T-helper 2 cell treated with Interferon-gamma antibody and Interleukin-4, amounts not matched to agents 5 μg/mL and 100 μg/mL, for 36 hours (primary cell): ENCODE data around the gene SHROOM2.

Experiments used
- DNase-seq: peaks from one replicate; pipeline ENCODE4 v3.0.0; 2021; ENCODE audit warnings: low spot score
- H3K27ac Mint-ChIP-seq: one replicate; pipeline ENCODE4 v1.8.0; 2021; ENCODE audit warnings: mild to moderate bottlenecking, mixed read lengths
- H3K27me3 Mint-ChIP-seq: one replicate; pipeline ENCODE4 v1.8.0; 2021; ENCODE audit warnings: low read depth, mixed read lengths
- H3K36me3 Mint-ChIP-seq: one replicate; pipeline ENCODE4 v1.8.0; 2021; ENCODE audit warnings: low read depth, mixed read lengths
- H3K4me1 Mint-ChIP-seq: one replicate; pipeline ENCODE4 v1.8.0; 2021; ENCODE audit warnings: low read depth, mixed read lengths
- H3K4me3 Mint-ChIP-seq: one replicate; pipeline ENCODE4 v1.8.0; 2022; ENCODE audit warnings: mild to moderate bottlenecking, moderate library complexity, mixed read lengths
- H3K9me3 Mint-ChIP-seq: one replicate; pipeline ENCODE4 v1.8.0; 2021; ENCODE audit warnings: mixed read lengths

Gene SHROOM2

DNA sequence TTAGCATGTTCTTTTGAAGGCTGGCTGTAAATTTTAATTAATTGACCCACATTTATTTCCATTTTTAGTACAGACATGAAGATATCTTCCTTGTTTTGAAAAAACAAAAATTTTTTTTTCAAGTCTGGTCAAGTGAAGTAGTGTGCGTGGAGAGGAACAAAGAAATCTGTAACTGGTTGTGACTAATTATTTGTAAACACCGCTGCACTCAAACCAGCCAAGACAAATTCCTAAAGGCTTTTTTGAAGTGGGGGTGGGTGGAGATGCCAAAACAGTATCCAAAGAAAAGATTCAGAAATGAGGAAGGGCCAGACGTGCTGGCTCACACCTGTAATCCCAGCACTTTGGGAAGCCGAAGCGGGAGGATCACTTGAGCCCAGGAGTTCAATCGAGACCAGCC lies 88.3 kb downstream of the SHROOM2 start:
- H3K4me3 Mint-ChIP-seq: no peak overlapping the region

DNA sequence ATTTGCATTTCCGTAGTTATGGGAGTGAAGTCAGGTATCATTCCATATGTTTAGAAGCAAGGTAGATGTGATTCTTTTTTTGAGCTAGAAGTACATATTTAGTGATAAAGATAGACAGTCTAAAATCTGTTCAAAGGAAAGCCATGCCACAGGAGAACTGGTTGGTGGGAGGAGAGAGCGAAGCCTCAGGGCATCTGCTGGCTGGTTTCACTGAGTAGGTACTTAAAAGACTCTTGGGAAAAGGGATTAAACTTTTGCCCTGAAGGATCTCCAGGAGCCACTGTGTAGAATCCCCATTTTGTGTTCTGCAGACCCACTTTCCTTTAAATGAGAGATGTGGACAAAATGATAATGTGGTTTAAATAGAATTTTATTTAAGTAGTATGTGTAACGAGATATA lies 89.6 kb downstream of the SHROOM2 start:
- no peaks in the 10 kb centered on the region for H3K36me3 Mint-ChIP-seq
- H3K9me3 Mint-ChIP-seq: no peaks in the 10 kb centered on the region
- H3K27ac Mint-ChIP-seq: no peak overlapping the region
- no peak for DNase-seq
- H3K27me3 Mint-ChIP-seq: peaks cover 15% of the 10 kb centered on the region
- H3K4me3 Mint-ChIP-seq: no peak overlapping the region
- peaks cover 12% of the 10 kb centered on the region for H3K4me1 Mint-ChIP-seq

More for the DNA sequence above, 88.3 kb downstream of the SHROOM2 start:
- Mint-ChIP-seq H3K4me1 (peaks cover 12% of the 10 kb centered on the region), H3K9me3 (no peaks in the 10 kb centered on the region), H3K27ac (no peak overlapping the region), H3K27me3 (peaks cover 15% of the 10 kb centered on the region), H3K36me3 (no peaks in the 10 kb centered on the region)
- no peak for DNase-seq

DNA sequence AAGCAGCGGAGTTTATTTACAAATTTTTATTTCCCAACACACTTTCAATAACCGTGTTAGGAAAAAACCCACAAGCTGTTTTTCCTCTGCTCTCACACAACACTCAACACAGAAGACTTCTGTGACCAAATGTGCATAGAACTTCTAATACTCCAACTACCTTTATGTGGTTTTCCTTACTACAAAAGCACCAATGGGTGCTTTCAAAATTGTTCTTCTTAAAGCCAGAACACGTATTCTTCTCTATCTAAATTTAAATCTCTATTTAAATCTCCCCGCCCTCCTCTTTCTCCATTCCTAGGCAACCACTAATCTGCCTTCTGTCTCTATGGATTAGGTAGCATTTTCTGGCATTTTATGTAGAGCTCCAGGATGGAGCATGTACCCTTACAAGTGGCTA lies 90.0 kb downstream of the SHROOM2 start:
- Mint-ChIP-seq H3K9me3 (no peaks in the 10 kb centered on the region), H3K4me3 (no peak overlapping the region), H3K27me3 (peaks cover 15% of the 10 kb centered on the region), H3K27ac (no peak overlapping the region), H3K4me1 (peaks cover 12% of the 10 kb centered on the region), H3K36me3 (no peaks in the 10 kb centered on the region)
- DNase-seq: no peak

DNA sequence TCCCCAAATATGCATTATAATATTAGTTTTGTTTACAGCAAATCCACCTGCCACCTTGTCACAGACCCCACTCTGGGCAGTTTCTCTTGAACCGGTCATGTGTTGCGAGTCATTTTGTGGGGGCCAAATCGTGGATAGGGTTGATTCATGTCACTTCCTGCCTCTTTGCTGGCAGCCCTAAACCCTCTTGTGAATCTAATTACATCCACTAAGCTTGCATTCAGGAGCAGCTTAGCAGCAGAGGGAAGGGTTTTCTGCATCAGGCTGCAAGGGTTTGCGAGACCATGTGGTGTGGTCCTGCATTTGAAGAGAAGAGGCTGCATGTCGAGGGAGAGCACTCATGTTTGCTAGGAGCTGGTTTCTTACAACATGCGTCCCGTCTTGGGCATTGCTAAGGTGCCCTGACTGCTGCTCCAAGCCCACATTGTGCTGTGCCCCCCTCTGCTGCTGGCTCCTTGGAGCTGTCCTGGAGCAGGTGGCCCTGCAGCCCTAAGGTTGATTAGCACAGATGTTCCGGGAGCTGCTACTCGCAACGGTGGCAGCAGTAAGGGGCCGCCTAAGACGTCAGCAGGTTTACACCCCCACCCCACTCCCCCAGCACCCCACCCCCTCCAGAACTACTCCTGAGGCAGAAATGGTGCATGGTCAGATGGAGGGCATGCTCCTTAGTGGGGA lies 92.1 kb downstream of the SHROOM2 start:
- Mint-ChIP-seq H3K27me3 (peaks cover 12% of the 10 kb centered on the region), H3K4me3 (no peak overlapping the region), H3K27ac (no peak overlapping the region), H3K36me3 (no peaks in the 10 kb centered on the region), H3K4me1 (peaks cover 12% of the 10 kb centered on the region), H3K9me3 (no peaks in the 10 kb centered on the region)
- no peak for DNase-seq

DNA sequence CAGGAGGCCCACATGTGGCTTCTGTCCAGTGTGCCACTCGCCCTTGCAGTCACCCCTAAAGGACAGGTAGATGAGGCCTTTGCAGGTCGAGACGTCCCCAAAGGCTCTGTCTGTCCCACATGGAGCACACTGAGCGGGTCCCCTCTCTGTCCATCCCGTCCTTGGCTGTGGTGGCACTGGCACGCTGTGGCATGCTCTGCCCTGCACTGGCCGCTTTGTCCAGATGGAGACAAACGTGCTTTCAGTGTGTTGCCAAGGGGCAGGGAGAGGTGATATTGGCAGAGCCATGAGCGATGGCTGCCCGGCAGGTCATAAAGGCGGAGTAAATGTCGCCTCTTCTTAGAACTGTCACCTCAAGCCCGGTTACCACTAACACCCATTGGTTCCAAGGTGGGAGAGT lies 94.0 kb downstream of the SHROOM2 start:
- Mint-ChIP-seq H3K27me3 (peaks cover 10% of the 10 kb centered on the region), H3K4me3 (no peak overlapping the region), H3K36me3 (no peaks in the 10 kb centered on the region), H3K27ac (no peak overlapping the region), H3K9me3 (no peaks in the 10 kb centered on the region), H3K4me1 (peaks cover 7% of the 10 kb centered on the region)
- no peak for DNase-seq

DNA sequence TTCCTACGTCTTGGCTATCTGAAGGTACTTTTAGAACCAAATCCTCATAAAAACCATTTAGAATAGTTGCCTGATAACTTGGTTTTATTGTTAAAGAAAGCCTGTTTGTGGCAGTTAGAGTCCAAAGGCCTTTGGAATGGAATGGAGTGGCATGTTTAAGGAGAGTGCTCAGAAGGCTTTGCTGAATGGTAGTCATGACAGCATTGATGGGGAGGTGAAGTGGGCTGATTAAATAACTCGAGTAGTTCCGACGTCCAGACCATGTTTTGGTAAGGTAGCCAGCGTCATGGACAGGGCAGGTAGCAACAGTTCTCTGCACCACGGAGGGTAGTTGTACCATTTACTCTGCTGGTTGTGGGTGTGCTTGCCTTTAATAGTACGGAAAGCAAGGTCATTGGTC lies 94.6 kb downstream of the SHROOM2 start:
- peaks cover 5% of the 10 kb centered on the region for H3K27me3 Mint-ChIP-seq
- no peak for DNase-seq
- peaks cover 3% of the 10 kb centered on the region for H3K4me1 Mint-ChIP-seq
- H3K4me3 Mint-ChIP-seq: no peak overlapping the region
- H3K9me3 Mint-ChIP-seq: no peaks in the 10 kb centered on the region
- no peak overlapping the region for H3K27ac Mint-ChIP-seq
- no peaks in the 10 kb centered on the region for H3K36me3 Mint-ChIP-seq

DNA sequence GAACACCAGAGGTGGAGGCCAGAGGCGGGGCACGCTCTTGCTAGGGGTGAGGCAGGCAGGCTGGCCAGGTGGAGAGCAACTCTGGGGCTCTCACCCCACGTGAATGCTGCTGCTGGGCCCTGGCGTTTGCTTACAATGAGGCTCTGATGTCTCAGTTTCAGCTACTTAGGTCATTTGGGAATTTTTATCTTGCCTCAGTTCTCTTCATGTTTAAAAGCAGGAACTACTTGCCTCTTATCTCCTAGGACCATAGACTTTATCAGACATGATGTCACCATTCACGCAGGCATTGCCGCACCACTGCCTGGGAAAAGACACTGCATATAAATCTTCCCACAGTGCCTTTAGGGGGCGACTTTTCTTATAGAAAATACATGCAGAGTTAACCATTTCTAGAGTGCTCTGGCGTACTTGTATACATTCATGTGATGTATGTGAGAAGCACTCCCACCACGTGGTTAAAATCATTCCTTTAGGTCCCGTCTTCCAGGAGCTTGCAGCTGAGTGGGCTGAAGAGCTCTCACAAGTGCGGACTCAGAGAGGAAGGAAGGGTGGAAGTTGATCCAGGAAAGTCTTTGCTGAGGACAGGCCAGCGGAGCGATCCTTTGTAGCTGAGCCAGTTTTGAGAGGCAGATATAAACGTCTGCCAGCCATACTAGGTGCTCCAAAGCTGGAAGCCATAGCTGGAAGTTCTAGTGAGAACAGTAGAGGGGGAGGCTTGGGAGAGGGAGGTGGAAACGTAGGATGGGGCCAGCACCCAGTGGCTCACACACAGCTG lies 96.6 kb downstream of the SHROOM2 start:
- Mint-ChIP-seq H3K4me3 (no peak overlapping the region), H3K4me1 (no peaks in the 10 kb centered on the region), H3K9me3 (no peaks in the 10 kb centered on the region), H3K27me3 (no peaks in the 10 kb centered on the region), H3K27ac (no peak overlapping the region), H3K36me3 (no peaks in the 10 kb centered on the region)
- no peak for DNase-seq

DNA sequence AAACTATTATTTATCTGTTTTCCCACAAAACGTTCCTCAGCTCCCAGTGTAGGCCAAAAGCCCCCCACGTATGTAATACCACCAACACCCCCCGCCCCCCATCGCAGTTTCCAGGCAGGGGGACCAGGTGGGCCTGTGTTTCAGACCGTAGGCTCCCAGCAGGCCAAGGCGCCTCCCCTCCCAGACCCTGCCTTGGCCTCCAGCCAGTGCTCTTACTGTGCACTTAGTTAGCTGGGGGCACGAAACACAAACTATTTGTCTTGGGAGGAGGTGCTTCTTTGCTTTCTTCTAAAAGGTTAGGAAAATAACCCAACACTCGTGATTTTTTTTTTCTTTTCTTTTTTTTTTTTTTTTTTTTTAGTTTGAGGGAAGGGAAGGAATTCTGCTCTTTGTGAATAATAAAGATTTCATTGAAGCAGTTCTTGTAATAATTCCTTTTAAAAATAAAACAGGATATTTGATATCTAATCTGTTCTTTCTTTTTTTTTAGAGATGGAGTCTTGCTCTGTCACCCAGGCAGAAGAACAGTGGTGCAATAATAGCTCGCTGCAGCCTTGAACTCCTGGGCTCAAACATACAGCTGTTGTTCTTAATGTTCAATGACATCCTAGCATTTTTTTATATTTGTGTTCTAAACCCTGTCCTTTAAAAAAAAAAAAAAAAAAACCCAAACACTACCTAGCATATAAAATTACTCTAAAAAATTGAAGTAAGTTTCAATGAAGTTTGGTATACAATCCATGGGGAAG lies 98.0 kb downstream of the SHROOM2 start:
- Mint-ChIP-seq H3K36me3 (no peaks in the 10 kb centered on the region), H3K4me1 (no peaks in the 10 kb centered on the region), H3K9me3 (no peaks in the 10 kb centered on the region), H3K27ac (no peak overlapping the region), H3K27me3 (no peaks in the 10 kb centered on the region), H3K4me3 (no peak overlapping the region)
- DNase-seq: no peak

DNA sequence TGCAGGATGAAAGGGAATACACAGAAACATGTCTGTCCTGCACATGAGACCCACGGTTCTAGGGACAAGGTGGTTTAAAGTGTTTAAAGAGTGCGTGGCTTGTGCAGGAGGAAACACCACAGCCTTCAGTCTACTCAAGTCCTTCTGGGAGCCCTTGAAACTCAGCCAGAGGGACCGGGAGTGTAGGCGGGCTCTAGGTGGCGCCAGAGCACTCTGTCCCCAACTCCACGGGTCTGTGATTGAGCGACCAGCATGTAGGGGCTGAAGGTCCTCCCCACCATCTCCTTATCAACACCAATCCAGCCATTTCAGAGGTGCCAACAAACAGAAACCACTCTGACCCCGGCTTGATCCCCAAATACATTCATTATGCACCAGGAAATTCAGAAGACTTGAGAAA lies 98.9 kb downstream of the SHROOM2 start:
- no peaks in the 10 kb centered on the region for H3K27me3 Mint-ChIP-seq
- DNase-seq: peak; percentile 33
- no peaks in the 10 kb centered on the region for H3K9me3 Mint-ChIP-seq
- H3K4me1 Mint-ChIP-seq: no peaks in the 10 kb centered on the region
- no peaks in the 10 kb centered on the region for H3K36me3 Mint-ChIP-seq
- no peak overlapping the region for H3K4me3 Mint-ChIP-seq
- no peak overlapping the region for H3K27ac Mint-ChIP-seq

DNA sequence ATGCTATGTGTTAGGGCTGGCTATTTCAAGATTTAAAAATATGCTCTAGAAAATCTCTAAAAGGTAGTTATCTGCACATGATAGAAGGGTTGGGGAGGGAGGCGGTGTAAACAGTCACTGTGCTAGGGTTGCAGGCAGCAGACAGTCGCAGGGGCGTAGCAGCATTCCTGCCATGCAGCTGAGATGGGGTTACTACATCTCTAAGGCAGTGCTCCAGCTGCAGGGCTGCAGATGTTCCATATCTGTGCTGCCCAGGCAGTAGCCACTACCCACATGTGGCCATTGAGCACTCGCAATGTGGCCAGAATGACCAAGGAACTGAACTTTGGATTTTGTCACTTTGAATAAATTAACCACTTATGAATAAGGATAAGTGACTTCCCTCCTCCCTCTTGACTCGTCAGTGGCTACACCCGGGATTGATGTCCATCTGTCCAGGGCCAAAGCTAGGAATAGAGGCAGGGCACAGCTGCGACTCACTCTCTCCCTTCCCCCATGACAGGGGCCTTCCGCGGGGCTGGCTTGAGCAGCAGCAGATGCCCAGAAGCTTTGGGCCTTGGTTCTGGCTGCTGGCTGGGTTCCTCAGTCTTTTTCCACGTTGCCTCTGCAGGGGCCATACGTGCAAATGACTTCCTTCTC lies 101.5 kb downstream of the SHROOM2 start:
- Mint-ChIP-seq H3K27me3 (peaks cover 3% of the 10 kb centered on the region), H3K4me3 (no peak overlapping the region), H3K9me3 (no peaks in the 10 kb centered on the region), H3K27ac (no peak overlapping the region), H3K36me3 (no peaks in the 10 kb centered on the region), H3K4me1 (no peaks in the 10 kb centered on the region)
- DNase-seq: no peak

DNA sequence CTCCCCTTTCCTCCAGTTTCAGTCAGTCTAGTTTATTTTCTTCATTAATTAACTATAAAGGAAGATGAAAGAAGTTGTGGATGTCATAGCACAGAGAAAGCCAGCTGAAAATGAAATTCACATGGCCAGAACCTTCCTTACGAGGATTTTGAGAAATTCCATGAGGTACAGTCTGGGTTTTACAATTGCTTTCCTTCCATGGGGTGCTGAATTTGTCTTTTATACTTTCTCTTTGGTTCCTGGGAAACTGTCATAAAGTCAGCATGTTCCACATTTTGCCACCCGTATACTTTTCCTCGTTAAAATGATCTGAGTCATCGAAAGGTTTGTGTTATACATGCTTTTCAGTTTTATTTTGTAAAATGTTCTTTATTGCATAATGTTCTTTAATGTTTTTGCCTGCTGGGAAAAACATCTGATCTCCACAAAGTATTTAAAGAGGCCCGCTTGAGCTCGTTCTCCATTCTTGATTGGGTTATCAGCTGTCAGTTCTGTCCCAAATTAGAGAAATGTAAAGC lies 102.8 kb downstream of the SHROOM2 start:
- Mint-ChIP-seq H3K27ac (no peak overlapping the region), H3K4me1 (no peaks in the 10 kb centered on the region), H3K4me3 (no peak overlapping the region), H3K36me3 (no peaks in the 10 kb centered on the region), H3K27me3 (peaks cover 3% of the 10 kb centered on the region), H3K9me3 (no peaks in the 10 kb centered on the region)
- no peak for DNase-seq

DNA sequence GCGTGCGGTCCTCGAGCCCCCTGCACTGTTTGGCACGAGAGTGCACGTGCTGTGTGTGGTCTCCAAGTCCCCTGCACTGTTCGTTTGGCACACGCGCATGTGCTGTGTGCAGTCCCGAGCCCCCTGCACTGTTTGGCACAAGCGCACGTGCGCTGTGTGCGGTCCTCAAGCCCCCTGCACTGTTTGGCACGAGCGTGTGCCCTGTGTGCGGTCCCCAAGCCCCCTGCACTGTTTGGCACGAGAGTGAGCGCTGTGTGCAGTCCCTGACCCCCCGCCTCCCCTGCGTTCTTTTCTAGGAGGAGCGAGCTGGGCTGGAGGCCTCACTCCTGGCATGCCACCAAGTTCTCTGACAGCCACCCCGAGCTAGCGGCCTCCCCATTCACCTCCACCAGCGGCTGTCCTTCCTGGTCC lies 104.5 kb downstream of the SHROOM2 start:
- Mint-ChIP-seq H3K36me3 (no peaks in the 10 kb centered on the region), H3K4me3 (no peak overlapping the region), H3K4me1 (no peaks in the 10 kb centered on the region), H3K27me3 (peaks cover 3% of the 10 kb centered on the region), H3K9me3 (no peaks in the 10 kb centered on the region), H3K27ac (no peak overlapping the region)
- DNase-seq: no peak

DNA sequence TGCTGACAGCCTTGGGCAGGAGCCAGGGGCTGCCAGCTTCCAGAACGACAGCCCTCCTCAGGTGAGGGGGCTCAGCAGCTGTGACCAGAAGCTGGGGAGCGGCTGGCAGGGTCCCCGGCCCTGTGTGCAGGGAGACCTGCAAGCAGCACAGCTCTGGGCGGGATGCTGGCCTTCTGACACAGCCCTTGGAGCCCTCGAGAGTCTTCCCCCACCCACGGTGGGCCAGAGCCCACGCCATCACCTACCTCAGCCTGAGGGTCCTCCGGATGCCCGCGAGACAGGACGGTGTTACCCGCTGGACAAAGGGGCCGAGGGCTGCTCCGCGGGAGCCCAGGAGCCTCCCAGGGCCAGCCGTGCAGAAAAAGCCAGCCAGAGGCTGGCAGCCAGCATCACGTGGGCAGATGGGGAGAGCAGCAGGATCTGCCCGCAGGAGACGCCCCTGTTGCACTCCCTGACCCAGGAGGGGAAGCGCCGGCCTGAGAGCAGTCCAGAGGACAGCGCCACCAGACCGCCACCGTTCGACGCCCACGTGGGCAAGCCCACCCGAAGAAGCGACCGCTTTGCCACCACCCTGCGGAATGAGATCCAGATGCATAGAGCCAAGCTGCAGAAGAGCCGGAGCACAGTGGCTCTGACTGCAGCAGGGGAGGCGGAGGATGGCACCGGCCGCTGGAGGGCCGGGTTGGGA lies 109.1 kb downstream of the SHROOM2 start:
- H3K27me3 Mint-ChIP-seq: peaks cover 10% of the 10 kb centered on the region
- H3K4me1 Mint-ChIP-seq: no peaks in the 10 kb centered on the region
- DNase-seq: no peak
- no peaks in the 10 kb centered on the region for H3K9me3 Mint-ChIP-seq
- no peaks in the 10 kb centered on the region for H3K36me3 Mint-ChIP-seq
- H3K27ac Mint-ChIP-seq: no peak overlapping the region
- no peak overlapping the region for H3K4me3 Mint-ChIP-seq
